ENCODE results near the gene NPHP1. TPM values are rescaled to one million over a fixed set of nuclear protein-coding genes. Genes with fewer than 3 reads are reported as not detected.

The NPHP1 gene
- total and polyA plus RNA-seq, 2 of the 4 experiments (the other 2 are of a cell fraction) = 1.8 to 2.5 TPM

GRCh38 chr2:110099038-110099425, 105.8 kb downstream of the NPHP1 start:
- Histone ChIP-seq H2BK5ac (ENCODE audit: low read depth, low read length, poor library complexity, severe bottlenecking) (no peak overlapping the region), H4K91ac (ENCODE audit: insufficient read depth, low read depth, low read length) (no peak overlapping the region; the same call in 1 of the 2 replicates), H3K23ac (ENCODE audit: low read depth, low read length) (no peak overlapping the region), H3K9me3 (ENCODE audit: control insufficient read depth, insufficient read depth, low read length) (no peaks in the 10 kb centered on the region), H4K8ac (ENCODE audit: low read depth in 2 of 2, low read length in 2 of 2) (no peak overlapping the region; a peak in 1 of 4 replicates), H3K4me2 (ENCODE audit: low read depth, low read length) (no peak overlapping the region), H2BK15ac (ENCODE audit: low read depth, low read length) (peak overlapping the region; percentile 53; the same call in 2 of the 3 replicates), H3K9me1 (ENCODE audit: insufficient read depth, low read length) (peaks cover 21% of the 10 kb centered on the region), H3K79me1 (ENCODE audit: low read depth in 1 of 2, low read length in 2 of 2) (peaks cover 0 to 4% of the 10 kb centered on the region in 2 experiments; a peak in 1 of 4 replicates), H3K4me3 (ENCODE audit: insufficient read depth, low read depth, low read length) (no peak overlapping the region), H3K36me3 (ENCODE audit: control insufficient read depth, insufficient read depth, low read length) (no peaks in the 10 kb centered on the region), H3K56ac (ENCODE audit: extremely low read depth, insufficient read depth, low read length) (no peak overlapping the region), H2AK5ac (ENCODE audit: low read depth, low read length) (peak overlapping the region; percentile 99), H3K9ac (ENCODE audit: low read depth, low read length) (no peak overlapping the region), H2BK120ac (ENCODE audit: low read depth, low read length) (peak overlapping the region; percentile 100), H2BK20ac (ENCODE audit: low read depth, low read length) (peak overlapping the region; percentile 27; the same call in 1 of the 2 replicates), H4K5ac (ENCODE audit: low read depth, low read length) (no peak overlapping the region), H3K14ac (replicated peaks; ENCODE audit: low read depth, low read length) (0 out of 2 replicates have a peak overlapping the region, but pooled peaks have one; percentile 5), H3K18ac (ENCODE audit: low read depth, low read length) (no peak overlapping the region), H2AFZ (replicated peaks; ENCODE audit: low read length, poor library complexity) (no peak overlapping the region), H3K4ac (ENCODE audit: low read depth, low read length) (peak overlapping the region; percentile 65), H3K27me3 (ENCODE audit: control insufficient read depth, insufficient read depth, low read length) (no peaks in the 10 kb centered on the region), H2AK9ac (replicated peaks; ENCODE audit: low read depth, low read length, poor library complexity) (no peak overlapping the region), H3K4me1 (ENCODE audit: control insufficient read depth, insufficient read depth, low read length) (peaks cover 17% of the 10 kb centered on the region), H3K27ac (ENCODE audit: insufficient read depth, low read length) (no peak overlapping the region), H4K20me1 (ENCODE audit: insufficient read depth, low read length) (no peaks in the 10 kb centered on the region)
- TF ChIP-seq USF2 (IDR thresholded peaks at IDR 0.05; ENCODE audit: low read depth, low read length) (no peak), MAFK (IDR thresholded peaks at IDR 0.05; ENCODE audit: low read depth, low read length) (no peak), FOS (IDR thresholded peaks at IDR 0.05; ENCODE audit: low read depth, low read length) (no peak), RFX5 (IDR thresholded peaks at IDR 0.05; ENCODE audit: low read depth, low read length) (no peak), CHD1 (IDR thresholded peaks at IDR 0.05; ENCODE audit: low read depth, low read length) (no peak), POLR2A (IDR thresholded peaks at IDR 0.05; ENCODE audit: low read depth, low read length) (no peak), MXI1 (IDR thresholded peaks at IDR 0.05; ENCODE audit: borderline replicate concordance, low read depth, low read length) (no peak), CTCF (conservative IDR thresholded peaks at IDR 0.05; ENCODE audit: low read depth, low read length) (no peak), BHLHE40 (IDR thresholded peaks at IDR 0.05; ENCODE audit: low read depth, low read length) (no peak), RCOR1 (IDR thresholded peaks at IDR 0.05; ENCODE audit: insufficient replicate concordance, low read length) (no peak), RAD21 (IDR thresholded peaks at IDR 0.05; ENCODE audit: low read length) (no peak), CEBPB (IDR thresholded peaks at IDR 0.05; ENCODE audit: low read depth, low read length) (no peak), NFE2L2 (IDR thresholded peaks at IDR 0.05; ENCODE audit: low read depth, low read length) (no peak), SMC3 (IDR thresholded peaks at IDR 0.05; ENCODE audit: low read depth, low read length) (no peak), MAZ (IDR thresholded peaks at IDR 0.05; ENCODE audit: borderline replicate concordance, low read depth, low read length) (no peak)
- TF ChIP-seq, protein P1, sequence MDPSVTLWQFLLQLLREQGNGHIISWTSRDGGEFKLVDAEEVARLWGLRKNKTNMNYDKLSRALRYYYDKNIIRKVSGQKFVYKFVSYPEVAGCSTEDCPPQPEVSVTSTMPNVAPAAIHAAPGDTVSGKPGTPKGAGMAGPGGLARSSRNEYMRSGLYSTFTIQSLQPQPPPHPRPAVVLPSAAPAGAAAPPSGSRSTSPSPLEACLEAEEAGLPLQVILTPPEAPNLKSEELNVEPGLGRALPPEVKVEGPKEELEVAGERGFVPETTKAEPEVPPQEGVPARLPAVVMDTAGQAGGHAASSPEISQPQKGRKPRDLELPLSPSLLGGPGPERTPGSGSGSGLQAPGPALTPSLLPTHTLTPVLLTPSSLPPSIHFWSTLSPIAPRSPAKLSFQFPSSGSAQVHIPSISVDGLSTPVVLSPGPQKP (IDR thresholded peaks at IDR 0.05; ENCODE audit: borderline replicate concordance, low read depth, low read length) = no peak
- DNase-seq = no peak
- ATAC-seq (ENCODE audit: low read depth) = no peak
- 97% methylated on average over 5 of the region's 6 CpGs; no CpG with 5 or more reads in 1 of the 2 experiments for WGBS, 2 experiments (ENCODE audit: extremely low coverage in 2 of 2, insufficient read length in 1 of 2)
- BruUV-seq (replicated peaks) = no TSS peak
- intact Hi-C loops (cut with micrococcal nuclease) = no loop called here
- in situ Hi-C loops (cut with MboI; ENCODE audit: low sequenced_read_pairs) = no loop called here
- CTCF ChIA-PET = no interaction called here
- POLR2A ChIA-PET (ENCODE audit: unreplicated experiment) = no interaction called here
- dilution Hi-C loops (cut with HindIII; ENCODE audit: low sequenced_read_pairs, unreplicated experiment) = no loop called here
